Measurements from ENCODE around the gene CCL25.
"Not testable (repeated sequence)": the region's sequence is repeated elsewhere in the genome, so short reads cannot be mapped to it uniquely, and the experiment has no call there.

CCL25 gene

GRCh38 chr19:8052464-8052859 is at the start of gene CCL25:
CCL25 (plus strand) TSS chr19:8052760; CDS start chr19:8053050, 290 bp downstream.
- DNase-seq, result no peak

GRCh38 chr19:8004001-8004400 is 48.6 kb upstream of the CCL25 start:
- DNase-seq, result no peak

- DNase-seq, result peak; percentile 20
Measured at GRCh38 chr19:8004723-8005513, 47.6 kb upstream of the CCL25 start.

- DNase-seq, result peak; percentile 91
Measured at GRCh38 chr19:8005534-8006256, 46.9 kb upstream of the CCL25 start, which contains the start of gene ELAVL1. ELAVL1 (minus strand) TSS chr19:8005641; CDS start chr19:7991815, 13,826 bp downstream.

GRCh38 chr19:8017808-8018207 is 34.8 kb upstream of the CCL25 start:
- DNase-seq, result peak; percentile 29

GRCh38 chr19:8020681-8021080 is 31.9 kb upstream of the CCL25 start:
- DNase-seq, result no peak

- DNase-seq, result no peak
Measured at GRCh38 chr19:8021374-8021773, 31.2 kb upstream of the CCL25 start.

- no peak for DNase-seq
Measured at GRCh38 chr19:8022275-8022674, 30.3 kb upstream of the CCL25 start.

GRCh38 chr19:8023371-8023770 is 29.2 kb upstream of the CCL25 start:
- no peak for DNase-seq

GRCh38 chr19:8024256-8024655 is 28.3 kb upstream of the CCL25 start:
- DNase-seq, result not testable (repeated sequence)

GRCh38 chr19:8025316-8025715 is 27.2 kb upstream of the CCL25 start:
- DNase-seq, result no peak

- no peak for DNase-seq
Measured at GRCh38 chr19:8028951-8029491, 23.5 kb upstream of the CCL25 start.

GRCh38 chr19:8030960-8031359 is 21.6 kb upstream of the CCL25 start:
- no peak for DNase-seq

GRCh38 chr19:8033287-8034177 is 19.0 kb upstream of the CCL25 start:
- DNase-seq, result not testable (repeated sequence)

- no peak for DNase-seq
Measured at GRCh38 chr19:8034178-8034525, 18.4 kb upstream of the CCL25 start.

- no peak for DNase-seq
Measured at GRCh38 chr19:8036434-8037099, 16.0 kb upstream of the CCL25 start.

- no peak for DNase-seq
Measured at GRCh38 chr19:8038815-8039214, 13.7 kb upstream of the CCL25 start.

- no peak for DNase-seq
Measured at GRCh38 chr19:8039231-8039630, 13.3 kb upstream of the CCL25 start.

GRCh38 chr19:8041531-8041931 is 11.0 kb upstream of the CCL25 start:
- no peak for DNase-seq

- DNase-seq, result no peak
Measured at GRCh38 chr19:8042900-8043299, 9.7 kb upstream of the CCL25 start.

GRCh38 chr19:8044018-8044417 is 8.5 kb upstream of the CCL25 start:
- DNase-seq, result no peak

- DNase-seq, result no peak
Measured at GRCh38 chr19:8045872-8046568, 6.5 kb upstream of the CCL25 start.
